Activated CD8-positive, alpha-beta memory T cell treated with anti-CD3 and anti-CD28 coated beads for 48 hours (primary cell): ENCODE results near the gene GABRP.
"Not testable (repeated sequence)": the region's sequence is repeated elsewhere in the genome, so short reads cannot be mapped to it uniquely, and the experiment has no call there.

ENCODE experiments used
- DNase-seq, 3 experiments: peaks; one replicate each; pipeline ENCODE4 v3.0.0-alpha.2; 2020; ENCODE audit warnings: low read depth in 2 of 3, low spot score in 2 of 3

Gene GABRP

GRCh38 chr5:170783498-170784247, at the start of gene GABRP:
Gene GABRP, plus strand, starts transcription at chr5:170783725. Its CDS starts 4,891 bp downstream, at chr5:170788616.
- no peak for DNase-seq

GRCh38 chr5:170736966-170737365, 46.6 kb upstream of the GABRP start:
- DNase-seq: no peak

- no peak for DNase-seq
Observed at GRCh38 chr5:170737591-170737990, 45.9 kb upstream of the GABRP start.

GRCh38 chr5:170738840-170739239, 44.7 kb upstream of the GABRP start:
- DNase-seq: no peak

GRCh38 chr5:170739446-170739845, 44.1 kb upstream of the GABRP start:
- DNase-seq: no peak

- DNase-seq: no peak
Observed at GRCh38 chr5:170740551-170741205, 42.8 kb upstream of the GABRP start.

- no peak for DNase-seq
Observed at GRCh38 chr5:170741801-170742200, 41.7 kb upstream of the GABRP start.

GRCh38 chr5:170743876-170744212, 39.7 kb upstream of the GABRP start:
- DNase-seq: no peak

- no peak for DNase-seq
Observed at GRCh38 chr5:170745481-170746071, 37.9 kb upstream of the GABRP start.

GRCh38 chr5:170746075-170746960, 37.2 kb upstream of the GABRP start:
- DNase-seq: no peak

GRCh38 chr5:170746961-170747340, 36.6 kb upstream of the GABRP start:
- DNase-seq: no peak

GRCh38 chr5:170747357-170747756, 36.2 kb upstream of the GABRP start:
- DNase-seq: no peak

- DNase-seq: no peak
Observed at GRCh38 chr5:170747851-170748250, 35.7 kb upstream of the GABRP start.

GRCh38 chr5:170748951-170749471, 34.5 kb upstream of the GABRP start:
- DNase-seq: no peak

GRCh38 chr5:170749911-170750431, 33.6 kb upstream of the GABRP start:
- no peak for DNase-seq

- DNase-seq: no peak
Observed at GRCh38 chr5:170750791-170751190, 32.7 kb upstream of the GABRP start.

- no peak for DNase-seq
Observed at GRCh38 chr5:170751631-170752030, 31.9 kb upstream of the GABRP start.

- no peak for DNase-seq
Observed at GRCh38 chr5:170752257-170753215, 31.0 kb upstream of the GABRP start.

- DNase-seq: no peak
Observed at GRCh38 chr5:170753311-170753710, 30.2 kb upstream of the GABRP start.

GRCh38 chr5:170754508-170754907, 29.0 kb upstream of the GABRP start:
- not testable (repeated sequence) for DNase-seq
